ENCODE measurements around the gene KCND3. TPM values are rescaled to one million over a fixed set of nuclear protein-coding genes. Genes with fewer than 3 reads are reported as not detected.

KCND3 gene
- total and polyA plus RNA-seq, 5 donors: 11.4 to 30.4 (median 26.9) TPM

GRCh38 chr1:111976332-111976731, 13.1 kb downstream of the KCND3 start:
- Histone ChIP-seq H3K4me1 (ENCODE audit: control insufficient read depth, insufficient read depth, low read length) (peaks cover 3% of the 10 kb centered on the region), H3K4me3 (ENCODE audit: low read length) (no peak overlapping the region), H3K27me3 (ENCODE audit: control insufficient read depth, insufficient read depth) (no peaks in the 10 kb centered on the region), H3K27ac (ENCODE audit: low read length) (no peak overlapping the region), H3K9me3 (ENCODE audit: control insufficient read depth, low read length) (no peaks in the 10 kb centered on the region)
- DNase-seq (no peak), ATAC-seq (no peak)
- intact Hi-C loops (cut with DNase I): no loop called here
- 70% methylated on average over 5 of the region's 5 CpGs for whole genome bisulfite sequencing

DNA sequence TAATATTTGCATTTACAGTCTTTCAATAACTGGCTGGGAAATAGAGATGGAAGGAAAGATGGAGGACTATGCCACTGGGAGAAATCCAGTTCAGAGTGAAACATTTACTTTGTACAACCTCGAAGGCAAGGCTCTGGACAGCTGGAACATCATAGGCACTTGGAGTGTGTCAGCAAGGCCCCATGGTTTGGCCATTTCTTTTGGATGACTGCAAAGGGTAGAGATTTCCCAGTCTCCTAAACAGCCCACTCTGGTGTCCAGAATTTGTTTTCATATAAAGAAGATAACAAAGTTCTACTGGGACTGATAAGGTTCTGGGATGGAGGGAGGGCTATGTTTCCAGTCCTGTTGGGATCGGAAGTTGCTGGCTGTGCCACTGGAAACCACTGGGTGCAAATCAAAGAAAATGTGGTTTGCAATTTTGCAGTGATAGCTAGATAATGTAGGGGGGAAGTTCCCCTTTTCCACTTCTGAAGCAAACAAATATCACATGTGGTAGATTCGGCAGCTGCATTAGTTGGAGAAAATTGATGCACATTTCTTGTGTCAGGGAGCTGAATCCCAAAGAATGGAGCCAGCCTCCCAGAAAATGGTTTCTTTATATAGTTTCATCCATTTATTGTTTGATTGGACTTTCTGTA, 16.2 kb downstream of the KCND3 start:
- DNase-seq (no peak), ATAC-seq (peak; percentile 53 to 87)
- no peaks in the 10 kb centered on the region for H3K27me3 ChIP-seq (ENCODE audit: control insufficient read depth, insufficient read depth)
- no peak overlapping the region for H3K4me3 ChIP-seq (ENCODE audit: low read length)
- 45% methylated on average over 3 of the region's 3 CpGs for WGBS
- no peak overlapping the region for H3K27ac ChIP-seq (ENCODE audit: low read length)
- intact Hi-C loops (cut with DNase I): no loop called here
- H3K9me3 ChIP-seq (ENCODE audit: control insufficient read depth, low read length): no peaks in the 10 kb centered on the region
- H3K4me1 ChIP-seq (ENCODE audit: control insufficient read depth, insufficient read depth, low read length): no peaks in the 10 kb centered on the region

GRCh38 chr1:111971396-111971795, 18.1 kb downstream of the KCND3 start:
- Histone ChIP-seq H3K4me1 (ENCODE audit: control insufficient read depth, insufficient read depth, low read length) (peaks cover 7% of the 10 kb centered on the region), H3K4me3 (ENCODE audit: low read length) (no peak overlapping the region), H3K9me3 (ENCODE audit: control insufficient read depth, low read length) (no peaks in the 10 kb centered on the region), H3K27ac (ENCODE audit: low read length) (no peak overlapping the region), H3K27me3 (ENCODE audit: control insufficient read depth, insufficient read depth) (no peaks in the 10 kb centered on the region)
- 41% methylated on average over 1 of the region's 1 CpG for WGBS
- ATAC-seq: no peak
- intact Hi-C loops (cut with DNase I): no loop called here
- no peak for DNase-seq

DNA sequence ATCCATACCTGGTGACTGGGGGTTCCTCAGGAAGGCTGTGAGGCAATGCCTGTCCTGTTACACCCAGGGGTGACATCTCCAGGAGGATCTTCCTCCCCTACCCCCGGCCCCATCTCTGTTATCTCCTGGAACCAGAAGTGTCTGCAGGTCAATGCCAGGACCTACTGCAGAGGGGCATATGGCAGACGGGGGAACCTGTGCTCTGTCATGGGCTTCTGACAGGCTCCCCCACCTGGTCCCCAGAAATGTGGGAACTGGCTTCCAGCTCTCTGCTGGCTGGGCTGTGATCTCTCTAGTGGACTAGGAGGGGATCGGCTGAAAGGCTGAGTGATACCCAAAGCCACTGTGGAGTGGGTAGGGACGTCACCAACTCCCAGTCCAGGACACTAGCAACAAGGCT, 21.0 kb downstream of the KCND3 start:
- DNase-seq (no peak), ATAC-seq (no peak)
- no peaks in the 10 kb centered on the region for H3K9me3 ChIP-seq (ENCODE audit: control insufficient read depth, low read length)
- WGBS: 49% methylated on average over 4 of the region's 4 CpGs
- no peaks in the 10 kb centered on the region for H3K27me3 ChIP-seq (ENCODE audit: control insufficient read depth, insufficient read depth)
- H3K4me1 ChIP-seq (ENCODE audit: control insufficient read depth, insufficient read depth, low read length): peaks cover 18% of the 10 kb centered on the region
- no peak overlapping the region for H3K27ac ChIP-seq (ENCODE audit: low read length)
- H3K4me3 ChIP-seq (ENCODE audit: low read length): no peak overlapping the region
- intact Hi-C loops (cut with DNase I): no loop called here

- no peak overlapping the region for H3K4me3 ChIP-seq (ENCODE audit: low read length)
- intact Hi-C loops (cut with DNase I): no loop called here
- WGBS: 63% methylated on average over 3 of the region's 3 CpGs
- no peaks in the 10 kb centered on the region for H3K27me3 ChIP-seq (ENCODE audit: control insufficient read depth, insufficient read depth)
- peaks cover 18% of the 10 kb centered on the region for H3K4me1 ChIP-seq (ENCODE audit: control insufficient read depth, insufficient read depth, low read length)
- no peak for DNase-seq
- H3K27ac ChIP-seq (ENCODE audit: low read length): no peak overlapping the region
- ATAC-seq: no peak
- H3K9me3 ChIP-seq (ENCODE audit: control insufficient read depth, low read length): no peaks in the 10 kb centered on the region
Observed at GRCh38 chr1:111967886-111968285, 21.6 kb downstream of the KCND3 start.

- Histone ChIP-seq H3K9me3 (ENCODE audit: control insufficient read depth, low read length) (no peaks in the 10 kb centered on the region), H3K4me1 (ENCODE audit: control insufficient read depth, insufficient read depth, low read length) (peaks cover 18% of the 10 kb centered on the region), H3K27me3 (ENCODE audit: control insufficient read depth, insufficient read depth) (no peaks in the 10 kb centered on the region), H3K4me3 (ENCODE audit: low read length) (no peak overlapping the region), H3K27ac (ENCODE audit: low read length) (no peak overlapping the region)
- intact Hi-C loops (cut with DNase I): no loop called here
- DNase-seq (no peak), ATAC-seq (peak; percentile 46 to 52)
- 64% methylated on average over 13 of the region's 13 CpGs for WGBS
Observed at GRCh38 chr1:111967067-111967690, 22.3 kb downstream of the KCND3 start.

GRCh38 chr1:111965781-111966443, 23.6 kb downstream of the KCND3 start:
- Histone ChIP-seq H3K4me1 (ENCODE audit: control insufficient read depth, insufficient read depth, low read length) (peaks cover 18% of the 10 kb centered on the region), H3K27me3 (ENCODE audit: control insufficient read depth, insufficient read depth) (no peaks in the 10 kb centered on the region), H3K4me3 (ENCODE audit: low read length) (no peak overlapping the region), H3K27ac (ENCODE audit: low read length) (no peak overlapping the region), H3K9me3 (ENCODE audit: control insufficient read depth, low read length) (no peaks in the 10 kb centered on the region)
- no peak for DNase-seq
- WGBS: 81% methylated on average over 5 of the region's 5 CpGs
- intact Hi-C loops (cut with DNase I): no loop called here
- no peak for ATAC-seq

GRCh38 chr1:111963985-111964738, 25.3 kb downstream of the KCND3 start:
- Histone ChIP-seq H3K27ac (ENCODE audit: low read length) (no peak overlapping the region), H3K4me1 (ENCODE audit: control insufficient read depth, insufficient read depth, low read length) (peaks cover 27% of the 10 kb centered on the region), H3K9me3 (ENCODE audit: control insufficient read depth, low read length) (no peaks in the 10 kb centered on the region), H3K4me3 (ENCODE audit: low read length) (no peak overlapping the region), H3K27me3 (ENCODE audit: control insufficient read depth, insufficient read depth) (no peaks in the 10 kb centered on the region)
- no peak for ATAC-seq
- DNase-seq: no peak
- intact Hi-C loops (cut with DNase I): no loop called here
- 37% methylated on average over 5 of the region's 5 CpGs for WGBS

- intact Hi-C loops (cut with DNase I): no loop called here
- Histone ChIP-seq H3K27ac (ENCODE audit: low read length) (peak overlapping the region; percentile 63), H3K4me1 (ENCODE audit: control insufficient read depth, insufficient read depth, low read length) (peaks cover 20% of the 10 kb centered on the region), H3K4me3 (ENCODE audit: low read length) (no peak overlapping the region), H3K27me3 (ENCODE audit: control insufficient read depth, insufficient read depth) (no peaks in the 10 kb centered on the region), H3K9me3 (ENCODE audit: control insufficient read depth, low read length) (no peaks in the 10 kb centered on the region)
- 68% methylated on average over 11 of the region's 11 CpGs for WGBS
- ATAC-seq (peak in 1 of 2 donors; percentile 6), DNase-seq (peak in 1 of 3 donors; percentile 59)
Observed at GRCh38 chr1:111961773-111962565, 27.5 kb downstream of the KCND3 start.

- peak in 1 of 3 donors; percentile 73 for DNase-seq
- intact Hi-C loops (cut with DNase I): no loop called here
- Histone ChIP-seq H3K4me3 (ENCODE audit: low read length) (no peak overlapping the region), H3K4me1 (ENCODE audit: control insufficient read depth, insufficient read depth, low read length) (peaks cover 22% of the 10 kb centered on the region), H3K27ac (ENCODE audit: low read length) (peak overlapping the region; percentile 63), H3K9me3 (ENCODE audit: control insufficient read depth, low read length) (no peaks in the 10 kb centered on the region), H3K27me3 (ENCODE audit: control insufficient read depth, insufficient read depth) (no peaks in the 10 kb centered on the region)
- peak; percentile 52 to 80 for ATAC-seq
- 56% methylated on average over 8 of the region's 8 CpGs for whole genome bisulfite sequencing
Observed at GRCh38 chr1:111961016-111961415, 28.5 kb downstream of the KCND3 start.
